Natural killer cell (primary cell): ENCODE measurements around the gene IFNAR2. TPM values are rescaled to one million over a fixed set of nuclear protein-coding genes. Genes with fewer than 3 reads are reported as not detected.

Experiments
- ATAC-seq, 3 donors: fragments of 150-1000 bp in 2 of 3; fragments of 200-7000 bp in 1 of 3; cut with Tn5 transposase; 1 replicate in 1 of 3; 2 replicates in 2 of 3; pipeline ENCODE4 v1.10.0; 2021; ENCODE audit warnings: mild to moderate bottlenecking in 2 of 3, moderate library complexity in 2 of 3
- DNase-seq, 2 donors: peaks; one replicate each; pipeline versions ENCODE4 v3.0.0 to v3.0.0-alpha.2; 2013 to 2021; ENCODE audit warnings: mixed read lengths in 1 of 2
- H3K27ac ChIP-seq: one replicate; pipeline ENCODE4 v1.5.1; 2013; ENCODE audit warnings: mild to moderate bottlenecking, low read length
- H3K27me3 ChIP-seq: one replicate; pipeline ENCODE4 v1.6.1; 2013; ENCODE audit warnings: low read length; ENCODE audit not compliant: control insufficient read depth, insufficient read depth
- H3K36me3 ChIP-seq: one replicate; pipeline ENCODE4 v1.6.1; 2013; ENCODE audit warnings: low read length; ENCODE audit not compliant: control insufficient read depth, insufficient read depth
- H3K4me1 ChIP-seq: one replicate; pipeline ENCODE4 v1.6.1; 2013; ENCODE audit warnings: low read length; ENCODE audit not compliant: control insufficient read depth, insufficient read depth
- H3K4me3 ChIP-seq: one replicate; pipeline ENCODE4 v1.5.1; 2013; ENCODE audit warnings: low read length
- H3K9me3 ChIP-seq: one replicate; pipeline ENCODE4 v1.6.1; 2013; ENCODE audit warnings: low read length; ENCODE audit not compliant: control insufficient read depth, insufficient read depth
- H3K27ac Mint-ChIP-seq, 2 donors: one replicate each; pipeline ENCODE4 v1.8.0; 2022; ENCODE audit warnings: mild to moderate bottlenecking in 2 of 2, mixed read lengths in 2 of 2, moderate library complexity in 1 of 2
- H3K27me3 Mint-ChIP-seq, 2 donors: one replicate each; pipeline ENCODE4 v1.8.0; 2022; ENCODE audit warnings: low read depth in 2 of 2, mixed read lengths in 2 of 2
- H3K36me3 Mint-ChIP-seq: one replicate; pipeline ENCODE4 v1.8.0; 2022; ENCODE audit warnings: mixed read lengths
- H3K4me1 Mint-ChIP-seq, 2 donors: one replicate each; pipeline ENCODE4 v1.8.0; 2022; ENCODE audit warnings: mixed read lengths in 2 of 2
- H3K4me3 Mint-ChIP-seq: one replicate; pipeline ENCODE4 v1.8.0; 2022; ENCODE audit warnings: mild to moderate bottlenecking, moderate library complexity, mixed read lengths
- H3K9me3 Mint-ChIP-seq, 2 donors: one replicate each; pipeline ENCODE4 v1.8.0; 2022; ENCODE audit warnings: mixed read lengths in 2 of 2
- CTCF ChIP-seq: fragments of 200-600 bp; IDR thresholded peaks from one replicate; pipeline ENCODE4 v1.8.0; 2022; ENCODE audit warnings: antibody characterized with exemption
- WGBS: methylation state at CpG from one replicate; pipeline ENCODE4 v1.1.7; 2013; ENCODE audit warnings: missing lambda C conversion rate; ENCODE audit not compliant: insufficient coverage; 5-methylcytosine and 5-hydroxymethylcytosine counted together
- intact Hi-C: fragments of 100-400 bp; cut with micrococcal nuclease; formaldehyde crosslinking; loops from one replicate; pipeline ENCODE4 v1.14.2; 2022
- total RNA-seq, 4 donors: library from RNA; stranded (reverse); fragments of 120-200 nt in 1 of 4; gene quantifications; one replicate each; pipeline versions ENCODE4 v1.2.3 to v1.2.4, GENCODE V29; 2013 to 2022

Gene IFNAR2
- total RNA-seq, 3 donors from 2014 or later (not counting 1 experiment from before 2014, with no cell fraction given) = 65.4 to 105 (median 70.9) TPM

GRCh38 chr21:33265664-33266049 is 35.9 kb downstream of the IFNAR2 start:
- peaks cover 61% of the 10 kb centered on the region in 2 donors for H3K4me1 Mint-ChIP-seq
- H3K27me3 Mint-ChIP-seq = no peaks in the 10 kb centered on the region
- no peaks in the 10 kb centered on the region for H3K9me3 Mint-ChIP-seq
- H3K27ac ChIP-seq = peak overlapping the region; percentile 88
- no peaks in the 10 kb centered on the region for H3K9me3 ChIP-seq
- peaks cover 63% of the 10 kb centered on the region for H3K4me1 ChIP-seq
- TF ChIP-seq CTCF = no peak
- H3K36me3 Mint-ChIP-seq = no peaks in the 10 kb centered on the region
- no peaks in the 10 kb centered on the region for H3K27me3 ChIP-seq
- 44% methylated on average over 11 of the region's 12 CpGs for WGBS
- peak overlapping the region; percentile 94 for H3K4me3 Mint-ChIP-seq
- peak; percentile 10 to 76 (median 41) for ATAC-seq
- H3K4me3 ChIP-seq = peak overlapping the region; percentile 97
- peak; percentile 17 to 74 for DNase-seq
- peak overlapping the region; percentile 94 to 95 for H3K27ac Mint-ChIP-seq
- peaks cover 32% of the 10 kb centered on the region for H3K36me3 ChIP-seq
- intact Hi-C loops = loop anchor here (2.0 to 10.0 kb wide), 2 partner anchors 49 to 67 kb away; no protein-coding TSS in a partner anchor

GRCh38 chr21:33266050-33266788 is 36.5 kb downstream of the IFNAR2 start, which contains the start of gene IL10RB:
TSS of gene IL10RB (plus strand) at chr21:33266367. CDS start at chr21:33266466, 99 bp downstream.
- H3K4me1 ChIP-seq = peaks cover 59% of the 10 kb centered on the region
- H3K36me3 ChIP-seq = peaks cover 36% of the 10 kb centered on the region
- Mint-ChIP-seq H3K36me3 (no peaks in the 10 kb centered on the region), H3K9me3 (no peaks in the 10 kb centered on the region), H3K27ac (peak within 1 kb of the TSS; percentile 94 to 95), H3K27me3 (no peaks in the 10 kb centered on the region), H3K4me1 (peaks cover 61 to 66% of the 10 kb centered on the region in 2 donors), H3K4me3 (peak within 1 kb of the TSS; percentile 98)
- peak within 1 kb of the TSS; percentile 97 for H3K4me3 ChIP-seq
- DNase-seq (peak; percentile 59 to 87), ATAC-seq (peak; percentile 82 to 88 (median 82))
- TF ChIP-seq CTCF = no peak
- H3K9me3 ChIP-seq = no peaks in the 10 kb centered on the region
- peak within 1 kb of the TSS; percentile 88 for H3K27ac ChIP-seq
- WGBS = 2% methylated on average over 60 of the region's 60 CpGs
- no peaks in the 10 kb centered on the region for H3K27me3 ChIP-seq
- intact Hi-C loops = loop anchor here (2.0 to 10.0 kb wide), 2 partner anchors 49 to 67 kb away; no protein-coding TSS in a partner anchor

GRCh38 chr21:33266789-33267135 is 37.0 kb downstream of the IFNAR2 start:
- Histone ChIP-seq H3K4me1 (peaks cover 53% of the 10 kb centered on the region), H3K27ac (peak overlapping the region; percentile 88), H3K9me3 (no peaks in the 10 kb centered on the region), H3K36me3 (peaks cover 36% of the 10 kb centered on the region), H3K4me3 (peak overlapping the region; percentile 97), H3K27me3 (no peaks in the 10 kb centered on the region)
- WGBS = under 1% methylated on average over 8 of the region's 8 CpGs
- Mint-ChIP-seq H3K9me3 (no peaks in the 10 kb centered on the region), H3K27me3 (no peaks in the 10 kb centered on the region), H3K36me3 (no peaks in the 10 kb centered on the region), H3K4me1 (peaks cover 57 to 63% of the 10 kb centered on the region in 2 donors), H3K4me3 (peak overlapping the region; percentile 98), H3K27ac (peak overlapping the region; percentile 94 to 95)
- ATAC-seq (peak; percentile 40 to 46 (median 44)), DNase-seq (peak in 1 of 2 donors; percentile 58)
- intact Hi-C loops = loop anchor here (2.0 to 10.0 kb wide), 2 partner anchors 48 to 68 kb away; no protein-coding TSS in a partner anchor
- no peak for TF ChIP-seq CTCF
